Spleen (tissue), 7 donors: ENCODE measurements around the gene AFDN.

ENCODE experiments used
- CTCF ChIP-seq, 11 experiments: fragments of 200-600 bp in 7 of 11; fragments of 450-650 bp in 4 of 11; sonication (generic) in 4 of 11; IDR thresholded peaks in 8 of 11; conservative IDR thresholded peaks in 3 of 11; 1 replicate in 7 of 11; 2 replicates in 4 of 11; pipeline versions ENCODE4 v1.4.0 to v1.8.0; 2016 to 2021; ENCODE audit warnings: antibody characterized with exemption in 11 of 11, inconsistent platforms in 4 of 11, mild to moderate bottlenecking in 1 of 11
- POLR2A ChIP-seq, 3 donors: fragments of 450-650 bp; IDR thresholded peaks; one replicate each; pipeline ENCODE4 v1.5.1; 2017; ENCODE audit warnings: antibody characterized with exemption in 3 of 3, mild to moderate bottlenecking in 1 of 3
- POLR2AphosphoS5 ChIP-seq, 3 donors: sonication (generic); formaldehyde crosslinking; IDR thresholded peaks; one replicate each; pipeline ENCODE4 v1.5.1; 2017; ENCODE audit warnings: antibody characterized with exemption in 3 of 3
- donor health status: DM: no; HTN: no; CAD: no; lungs with moderate emphysema.
- donor health status: DM: no; HTN: no; CAD: no.
- donor health status: DM: no; HTN: no; CAD: no.

GRCh38 chr6:167817729-167818128 is 9.0 kb upstream of the AFDN start:
- TF ChIP-seq POLR2A (IDR thresholded peaks at IDR 0.05) (no peak), POLR2AphosphoS5 (IDR thresholded peaks at IDR 0.05) (no peak), CTCF (IDR thresholded peaks at IDR 0.05 in 8 of 11, conservative IDR thresholded peaks at IDR 0.05 in 3 of 11) (no peak)
